ENCODE measurements around the gene OR4F16. TPM values are rescaled to one million over a fixed set of nuclear protein-coding genes. Genes with fewer than 3 reads are reported as not detected.

Gene OR4F16
- total RNA-seq, result not detected in 2 replicates

GRCh38 chr1:686554-686953 is at the start of gene OR4F16:
Gene OR4F16 (minus strand): TSS chr1:686654. CDS start chr1:686654, 0 bp downstream.

Other genes starting within 250 kb of the OR4F16 start
- not detected in 2 replicates for gene OR4F29, start 235.0 kb downstream of the OR4F16 start, total RNA-seq
- gene SAMD11, start 237.3 kb upstream of the OR4F16 start, total RNA-seq, result 0.98 and 1.3 TPM in 2 replicates